Cortex of kidney (tissue), 1 donor: ENCODE data around the gene SSBP3.

Experiments used
- DNase-seq: peaks from one replicate; lab custom pipeline; 2025; lab: John Stamatoyannopoulos, UW

Gene SSBP3

GRCh38 chr1:54176621-54177327 is 229.4 kb downstream of the SSBP3 start:
- DNase-seq: no peak
